IgD-negative memory B cell (primary cell): ENCODE data around the gene DCAF5. TPM values are rescaled to one million over a fixed set of nuclear protein-coding genes. Genes with fewer than 3 reads are reported as not detected.

Experiments used
- H3K27ac Mint-ChIP-seq, 3 donors: one replicate each; pipeline ENCODE4 v1.8.0; 2020 to 2022; ENCODE audit warnings: mild to moderate bottlenecking in 3 of 3, mixed read lengths in 3 of 3, moderate library complexity in 1 of 3
- H3K27me3 Mint-ChIP-seq: one replicate; pipeline ENCODE4 v1.8.0; 2021; ENCODE audit warnings: mixed read lengths
- H3K36me3 Mint-ChIP-seq: one replicate; pipeline ENCODE4 v1.8.0; 2020; ENCODE audit warnings: mild to moderate bottlenecking, mixed read lengths
- H3K4me1 Mint-ChIP-seq, 3 donors: one replicate each; pipeline ENCODE4 v1.8.0; 2020 to 2022; ENCODE audit warnings: mixed read lengths in 3 of 3, mild to moderate bottlenecking in 1 of 3
- H3K4me3 Mint-ChIP-seq, 4 donors: one replicate each; pipeline ENCODE4 v1.8.0; 2020 to 2022; ENCODE audit warnings: mild to moderate bottlenecking in 4 of 4, mixed read lengths in 4 of 4, moderate library complexity in 3 of 4
- H3K9me3 Mint-ChIP-seq, 3 donors: one replicate each; pipeline ENCODE4 v1.8.0; 2020 to 2021; ENCODE audit warnings: mixed read lengths in 3 of 3, mild to moderate bottlenecking in 1 of 3
- polyA plus RNA-seq: library from polyadenylated mRNA; unstranded; fragments of 300-500 nt; fragmentation: Illumina TruSeq; gene quantifications from one replicate; pipeline ENCODE4 v1.2.3, GENCODE V29; 2021

Gene DCAF5
- polyA plus RNA-seq, 1 donor from 2014 or later: 57.9 TPM

DNA sequence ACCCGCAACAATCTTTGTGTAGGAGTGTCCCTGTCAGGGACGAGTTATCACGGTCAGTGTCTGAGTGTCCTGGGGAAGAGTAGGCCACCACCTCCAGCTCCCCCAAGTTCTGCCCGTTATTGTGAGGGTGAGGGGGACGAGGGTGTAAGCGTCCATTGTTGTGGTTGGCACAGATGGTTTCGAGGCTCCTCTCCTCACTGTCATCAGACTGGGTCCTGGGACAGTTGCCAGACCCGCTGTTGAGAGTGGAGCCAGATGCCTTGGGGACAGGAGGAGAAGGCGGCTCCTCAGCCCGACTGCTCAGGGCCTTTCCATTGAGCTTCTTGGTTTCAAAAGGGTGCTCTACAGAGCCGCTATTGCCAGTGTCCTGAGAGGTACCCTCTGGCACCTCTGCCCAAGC, 98.9 kb downstream of the DCAF5 start:
- Mint-ChIP-seq H3K9me3 (no peaks in the 10 kb centered on the region), H3K36me3 (peaks cover 9% of the 10 kb centered on the region), H3K4me3 (no peak overlapping the region), H3K27me3 (no peaks in the 10 kb centered on the region), H3K4me1 (peaks cover 5 to 19% (median 9%) of the 10 kb centered on the region in 3 donors), H3K27ac (no peak overlapping the region)

DNA sequence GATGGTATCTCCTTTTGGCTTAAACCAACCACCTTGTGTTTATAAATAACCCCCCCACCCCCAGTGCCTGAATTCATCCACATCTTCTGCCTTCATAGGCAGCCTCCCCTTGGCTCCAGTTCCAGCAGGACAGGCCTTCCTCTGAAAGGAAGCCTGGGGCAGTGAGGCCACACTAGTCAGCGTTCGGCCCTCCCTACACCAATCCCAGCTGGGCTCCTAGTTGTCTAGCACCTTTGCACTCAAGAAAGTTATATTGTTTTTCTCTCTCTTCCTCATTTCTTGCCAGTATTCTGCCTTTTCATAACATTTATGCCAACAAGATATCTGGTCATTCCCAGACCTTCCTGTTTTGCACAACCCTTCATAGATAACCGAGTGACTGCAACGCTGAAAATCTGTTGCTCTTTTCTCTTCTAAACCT, 100.7 kb downstream of the DCAF5 start:
- no peaks in the 10 kb centered on the region for H3K27me3 Mint-ChIP-seq
- peaks cover 8 to 19% (median 13%) of the 10 kb centered on the region in 3 donors for H3K4me1 Mint-ChIP-seq
- H3K36me3 Mint-ChIP-seq: peaks cover 7% of the 10 kb centered on the region
- H3K27ac Mint-ChIP-seq: peak overlapping the region in 1 of 3 donors; percentile 29
- H3K4me3 Mint-ChIP-seq: no peak overlapping the region
- H3K9me3 Mint-ChIP-seq: no peaks in the 10 kb centered on the region

DNA sequence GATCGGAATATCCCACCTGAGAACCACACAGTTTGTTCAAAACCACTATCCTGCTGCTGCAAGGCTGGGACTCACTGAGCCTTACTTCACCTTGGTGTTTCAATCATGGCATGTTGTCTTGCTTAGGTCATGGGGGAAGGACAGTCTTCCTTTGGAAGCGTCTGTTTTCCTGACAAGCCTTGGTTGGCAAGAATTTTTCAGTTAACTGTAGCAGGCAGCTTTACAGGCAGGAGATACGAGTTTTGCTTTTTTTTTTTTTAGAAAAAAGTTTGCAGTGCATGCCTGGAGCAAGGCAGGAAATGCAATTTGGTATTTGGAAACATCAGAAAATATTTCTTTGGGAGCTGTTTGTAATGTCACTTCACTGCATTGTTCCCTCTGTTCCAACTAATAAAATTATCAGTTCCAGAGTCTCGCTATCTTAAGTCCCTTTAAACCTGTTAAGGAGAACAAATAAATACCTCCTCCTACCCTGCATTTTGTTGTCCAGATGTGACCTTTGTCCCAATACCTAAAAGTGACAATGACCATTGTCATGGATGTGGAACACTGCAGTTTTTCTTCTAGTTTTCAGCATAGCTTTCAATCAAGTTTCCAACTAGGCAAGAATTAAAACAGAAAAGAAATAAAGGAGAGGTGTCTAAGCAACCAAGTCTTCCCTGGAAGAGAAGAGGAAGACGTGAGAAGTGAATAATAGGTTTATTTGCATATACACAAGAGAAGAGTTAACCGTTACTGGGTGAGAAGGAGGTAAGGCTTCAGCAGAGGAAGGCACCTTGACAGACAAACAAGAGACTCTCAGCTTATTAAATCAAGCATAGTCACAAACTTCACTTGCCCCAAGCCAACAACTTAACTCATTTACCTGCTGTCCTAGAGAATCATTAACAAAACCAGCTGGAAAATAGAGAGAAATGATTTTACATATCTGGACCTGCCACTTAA, 102.4 kb downstream of the DCAF5 start:
- no peaks in the 10 kb centered on the region for H3K9me3 Mint-ChIP-seq
- peaks cover 6% of the 10 kb centered on the region for H3K36me3 Mint-ChIP-seq
- no peaks in the 10 kb centered on the region for H3K27me3 Mint-ChIP-seq
- H3K4me3 Mint-ChIP-seq: no peak overlapping the region
- H3K27ac Mint-ChIP-seq: no peak overlapping the region
- peaks cover 8 to 19% (median 13%) of the 10 kb centered on the region in 3 donors for H3K4me1 Mint-ChIP-seq

DNA sequence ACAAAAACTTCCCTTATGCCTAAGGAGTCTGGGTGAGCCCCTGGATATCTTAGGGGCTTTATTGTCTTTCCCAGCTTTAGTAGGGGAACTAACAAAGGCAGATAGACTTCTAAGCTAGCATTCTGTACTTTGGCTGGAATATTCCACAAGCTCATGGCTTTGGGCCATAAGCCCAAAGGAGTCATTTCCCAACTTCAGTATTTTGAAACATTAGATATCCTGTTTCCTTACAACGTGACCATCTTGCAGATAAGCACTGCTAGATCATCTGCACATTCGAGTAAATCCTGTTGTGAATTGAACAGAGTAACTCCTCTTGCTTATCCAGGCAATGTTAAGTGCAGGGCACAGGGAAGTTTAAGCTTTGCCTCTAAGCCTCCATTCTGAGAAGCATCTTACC, 103.2 kb downstream of the DCAF5 start:
- no peak overlapping the region for H3K4me3 Mint-ChIP-seq
- H3K27me3 Mint-ChIP-seq: peaks cover 2% of the 10 kb centered on the region
- H3K9me3 Mint-ChIP-seq: no peaks in the 10 kb centered on the region
- H3K36me3 Mint-ChIP-seq: peaks cover 2% of the 10 kb centered on the region
- H3K4me1 Mint-ChIP-seq: peaks cover 8 to 19% (median 13%) of the 10 kb centered on the region in 3 donors
- H3K27ac Mint-ChIP-seq: no peak overlapping the region

DNA sequence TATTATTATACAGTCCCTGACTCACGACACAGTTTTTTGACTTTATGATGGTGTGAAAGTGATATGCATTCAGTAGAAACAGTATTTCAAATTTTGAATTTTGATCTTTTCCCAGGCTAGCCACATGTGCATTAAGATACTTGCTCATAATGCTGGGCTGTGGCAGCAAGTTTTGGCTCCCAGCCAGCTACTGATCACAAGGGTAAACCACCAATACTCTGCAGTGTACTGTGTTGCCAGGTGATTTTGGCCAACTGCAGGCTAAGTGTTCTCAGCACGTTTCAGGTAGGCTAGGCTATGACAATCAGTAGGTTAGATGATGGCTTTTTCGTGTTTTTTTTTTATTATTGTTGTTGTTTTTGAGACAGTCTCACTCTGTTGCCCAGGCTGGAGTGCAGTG, 104.5 kb downstream of the DCAF5 start:
- Mint-ChIP-seq H3K27ac (no peak overlapping the region), H3K27me3 (peaks cover 5% of the 10 kb centered on the region), H3K9me3 (no peaks in the 10 kb centered on the region), H3K4me3 (no peak overlapping the region), H3K36me3 (no peaks in the 10 kb centered on the region), H3K4me1 (peaks cover 8 to 19% (median 13%) of the 10 kb centered on the region in 3 donors)

DNA sequence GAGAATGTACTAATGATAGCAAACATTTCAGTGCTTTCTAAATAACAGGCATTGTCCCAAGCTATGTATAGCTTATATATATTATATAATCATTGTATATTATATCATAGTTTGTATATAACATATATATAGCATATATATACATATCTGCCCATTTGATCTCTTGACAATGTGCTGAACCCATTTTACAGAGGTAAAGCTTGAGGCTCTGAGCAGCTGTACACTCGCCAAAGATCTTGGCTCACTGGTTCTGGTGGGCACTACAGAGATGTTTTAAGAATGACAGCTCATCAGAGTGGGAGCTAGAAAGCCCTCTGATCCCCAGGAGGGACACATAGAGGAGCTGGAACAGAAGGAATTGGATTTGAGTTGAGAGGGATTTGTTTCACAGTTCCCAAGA, 105.7 kb downstream of the DCAF5 start:
- no peaks in the 10 kb centered on the region for H3K9me3 Mint-ChIP-seq
- no peak overlapping the region for H3K27ac Mint-ChIP-seq
- H3K36me3 Mint-ChIP-seq: no peaks in the 10 kb centered on the region
- peaks cover 9% of the 10 kb centered on the region for H3K27me3 Mint-ChIP-seq
- H3K4me3 Mint-ChIP-seq: no peak overlapping the region
- peaks cover 8 to 15% (median 13%) of the 10 kb centered on the region in 3 donors for H3K4me1 Mint-ChIP-seq

DNA sequence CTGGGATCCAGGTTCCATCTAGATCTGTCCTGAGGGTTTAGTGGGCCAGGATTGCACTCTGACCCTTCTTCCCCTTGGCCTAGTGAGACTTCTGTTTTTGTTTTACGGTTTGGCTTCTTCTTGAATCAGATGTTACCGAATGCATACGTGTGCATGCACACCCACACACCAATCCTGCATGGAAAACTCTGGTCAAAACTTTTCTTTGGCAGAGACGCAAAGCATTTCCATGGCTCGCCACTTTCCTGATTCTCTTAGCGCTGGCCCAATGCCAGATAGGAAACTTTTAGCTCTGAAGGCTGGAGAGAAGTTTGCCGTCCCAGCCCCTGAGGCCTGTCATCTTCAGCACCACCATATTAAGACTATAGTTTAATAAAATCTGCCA, 106.5 kb downstream of the DCAF5 start:
- Mint-ChIP-seq H3K36me3 (no peaks in the 10 kb centered on the region), H3K27me3 (peaks cover 16% of the 10 kb centered on the region), H3K4me1 (peaks cover 8 to 13% (median 10%) of the 10 kb centered on the region in 3 donors), H3K9me3 (no peaks in the 10 kb centered on the region), H3K27ac (peak overlapping the region in 1 of 3 donors; percentile 61), H3K4me3 (no peak overlapping the region)

DNA sequence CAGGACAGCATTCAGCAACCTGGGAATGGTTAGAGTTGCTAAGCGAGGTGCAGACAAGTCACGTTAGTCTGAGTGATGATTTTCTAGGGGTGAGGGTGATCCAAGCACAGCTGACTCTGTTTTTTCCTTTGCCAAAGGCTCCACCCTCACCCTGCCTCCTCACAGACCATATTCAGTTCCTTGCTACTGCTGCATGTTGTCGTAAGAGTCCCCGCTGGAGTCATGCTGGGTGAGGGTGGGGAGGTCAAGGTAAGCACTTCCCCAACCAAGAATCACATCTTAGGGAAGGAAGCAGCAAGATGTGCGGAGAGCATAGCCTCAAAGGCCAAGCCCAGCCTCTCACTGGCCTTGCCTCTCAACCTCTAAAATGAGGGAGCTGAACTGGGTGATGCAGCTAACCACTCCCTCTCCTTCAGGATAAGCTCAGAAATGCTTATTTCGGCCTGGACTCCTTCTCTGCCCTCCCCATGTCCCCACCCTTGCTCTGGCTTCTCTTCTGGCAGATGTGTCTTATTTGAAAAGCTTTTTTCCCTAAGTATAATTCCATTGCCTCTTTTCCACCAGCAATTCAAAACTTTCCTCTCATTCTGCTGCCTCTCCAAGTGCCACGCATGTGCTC, 107.0 kb downstream of the DCAF5 start:
- Mint-ChIP-seq H3K36me3 (no peaks in the 10 kb centered on the region), H3K4me1 (peaks cover 5 to 9% (median 8%) of the 10 kb centered on the region in 3 donors), H3K27me3 (peaks cover 16% of the 10 kb centered on the region), H3K9me3 (no peaks in the 10 kb centered on the region), H3K27ac (peak overlapping the region in 1 of 3 donors; percentile 61), H3K4me3 (no peak overlapping the region)

DNA sequence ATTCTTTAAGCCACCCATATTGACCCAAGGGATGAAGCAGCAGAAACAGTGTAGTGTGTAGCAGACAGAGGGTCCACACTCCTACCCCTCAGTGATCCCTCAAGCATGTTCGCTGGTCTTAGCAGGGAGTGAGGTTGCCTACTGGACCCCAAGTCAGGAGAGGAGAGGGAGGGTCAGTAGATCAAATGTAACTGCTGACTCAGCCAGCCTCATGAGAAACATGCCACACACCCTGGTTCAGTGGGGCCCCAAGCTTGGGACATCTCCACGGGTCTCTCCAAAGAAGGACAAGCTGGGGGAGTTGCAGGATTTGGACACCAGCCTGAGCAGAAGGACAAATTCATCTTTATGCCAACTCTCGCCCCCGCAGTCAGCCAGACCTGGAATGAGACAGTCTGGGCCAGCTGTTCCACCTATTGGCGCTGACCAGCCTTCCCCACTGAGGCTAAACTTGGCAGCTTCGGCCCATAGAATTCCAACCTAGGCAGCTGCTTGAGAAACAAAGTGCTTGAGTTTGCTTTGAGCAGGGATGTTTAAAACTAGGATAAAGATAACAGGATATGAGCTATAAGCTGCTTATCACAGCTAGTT, 107.9 kb downstream of the DCAF5 start:
- H3K36me3 Mint-ChIP-seq: no peaks in the 10 kb centered on the region
- H3K27me3 Mint-ChIP-seq: peaks cover 16% of the 10 kb centered on the region
- peaks cover 1 to 4% (median 3%) of the 10 kb centered on the region in 3 donors for H3K4me1 Mint-ChIP-seq
- H3K27ac Mint-ChIP-seq: no peak overlapping the region
- no peak overlapping the region for H3K4me3 Mint-ChIP-seq
- peaks cover 0 to 3% (median 0%) of the 10 kb centered on the region in 3 donors for H3K9me3 Mint-ChIP-seq

DNA sequence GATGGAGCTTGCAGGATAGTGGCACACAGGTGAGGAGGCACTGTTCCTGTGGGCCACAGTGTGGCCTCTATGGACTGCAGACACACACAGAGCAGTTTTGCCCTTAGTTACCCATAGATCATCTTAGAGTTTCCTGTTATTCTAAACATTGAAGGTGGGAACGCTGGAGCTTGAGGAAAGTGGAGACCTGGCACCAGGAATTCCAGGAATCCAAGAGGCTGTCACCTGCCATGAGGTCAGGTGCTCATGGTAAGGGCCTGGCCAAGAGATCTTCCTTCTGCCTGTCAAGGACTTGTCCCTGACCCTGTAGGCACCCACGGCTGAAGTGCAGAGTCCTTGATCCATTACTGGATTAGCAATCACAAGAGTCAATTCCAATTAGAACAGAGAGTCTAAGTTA, 108.6 kb downstream of the DCAF5 start:
- no peak overlapping the region for H3K4me3 Mint-ChIP-seq
- H3K9me3 Mint-ChIP-seq: peaks cover 0 to 3% (median 0%) of the 10 kb centered on the region in 3 donors
- no peak overlapping the region for H3K27ac Mint-ChIP-seq
- H3K36me3 Mint-ChIP-seq: no peaks in the 10 kb centered on the region
- H3K4me1 Mint-ChIP-seq: peaks cover 1 to 4% (median 3%) of the 10 kb centered on the region in 3 donors
- peaks cover 16% of the 10 kb centered on the region for H3K27me3 Mint-ChIP-seq

DNA sequence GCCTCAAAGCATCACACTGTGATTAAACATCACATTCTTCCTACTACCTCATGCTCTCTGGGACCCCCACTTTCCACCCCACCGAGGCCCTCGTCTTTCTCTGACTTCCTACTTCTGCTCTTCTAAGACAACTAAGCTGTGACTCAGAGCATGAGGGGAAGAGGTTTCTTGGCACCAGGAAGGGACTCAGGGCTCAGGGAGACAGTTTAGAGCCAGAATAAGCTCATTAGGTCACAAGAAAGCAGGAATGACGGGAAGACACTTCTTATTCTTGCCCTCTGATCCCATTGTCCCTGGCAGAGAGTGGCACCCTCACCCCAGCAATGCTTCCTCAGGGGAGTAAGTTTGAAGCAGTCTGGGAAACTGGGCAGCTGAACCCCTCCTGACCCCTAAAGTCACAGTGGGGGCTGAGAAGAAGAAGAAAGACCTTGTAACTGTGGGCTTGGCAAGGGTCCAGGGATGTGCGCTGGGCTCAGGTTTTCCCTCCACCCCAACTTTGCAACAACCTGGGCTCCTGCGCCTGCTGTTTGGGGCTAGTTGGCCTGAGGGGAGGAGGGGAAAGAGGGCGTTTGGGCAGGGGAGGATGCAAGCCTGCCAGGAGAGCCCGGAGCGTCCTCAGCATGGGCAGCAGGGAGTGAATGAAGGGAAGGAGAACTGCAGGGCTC, 109.2 kb downstream of the DCAF5 start:
- H3K27me3 Mint-ChIP-seq: peaks cover 19% of the 10 kb centered on the region
- peaks cover 0 to 3% (median 0%) of the 10 kb centered on the region in 3 donors for H3K9me3 Mint-ChIP-seq
- H3K4me1 Mint-ChIP-seq: peaks cover 1 to 4% (median 3%) of the 10 kb centered on the region in 3 donors
- H3K4me3 Mint-ChIP-seq: no peak overlapping the region
- no peak overlapping the region for H3K27ac Mint-ChIP-seq
- no peaks in the 10 kb centered on the region for H3K36me3 Mint-ChIP-seq

DNA sequence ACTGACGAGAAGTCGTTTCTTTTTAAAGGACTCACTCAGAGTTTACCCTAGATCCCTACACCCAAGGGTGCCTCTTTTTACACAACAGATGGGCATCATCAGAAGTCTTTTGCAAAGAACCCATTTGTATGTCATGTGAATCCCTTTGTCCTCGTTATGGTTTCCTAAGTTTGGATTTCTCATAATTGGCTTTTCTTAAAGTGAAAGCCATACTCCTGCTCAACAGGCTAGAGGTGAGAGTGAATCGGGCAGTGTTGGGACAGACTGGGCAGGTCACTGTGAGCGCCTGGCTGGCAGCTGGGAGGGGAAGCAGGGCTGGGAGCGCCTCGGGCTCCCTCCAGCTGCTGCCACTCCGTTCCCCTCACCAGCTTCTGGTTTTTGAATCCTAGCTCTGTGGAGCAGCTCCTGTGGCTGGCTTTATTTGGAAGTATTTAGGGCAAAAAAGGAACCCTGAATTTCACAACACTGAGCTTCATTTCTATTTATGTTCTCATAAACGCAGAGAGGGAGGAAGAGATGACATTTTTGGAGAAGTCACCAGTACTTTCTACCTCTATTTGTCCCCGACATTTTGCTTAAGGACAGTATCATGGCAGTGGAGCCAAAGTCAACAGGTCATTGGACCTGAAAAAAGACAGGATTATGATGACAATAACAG, 110.0 kb downstream of the DCAF5 start:
- Mint-ChIP-seq H3K9me3 (peaks cover 0 to 3% (median 0%) of the 10 kb centered on the region in 3 donors), H3K27me3 (peaks cover 19% of the 10 kb centered on the region), H3K4me1 (peaks cover 1 to 2% (median 1%) of the 10 kb centered on the region in 3 donors), H3K4me3 (no peak overlapping the region), H3K27ac (no peak overlapping the region), H3K36me3 (no peaks in the 10 kb centered on the region)

DNA sequence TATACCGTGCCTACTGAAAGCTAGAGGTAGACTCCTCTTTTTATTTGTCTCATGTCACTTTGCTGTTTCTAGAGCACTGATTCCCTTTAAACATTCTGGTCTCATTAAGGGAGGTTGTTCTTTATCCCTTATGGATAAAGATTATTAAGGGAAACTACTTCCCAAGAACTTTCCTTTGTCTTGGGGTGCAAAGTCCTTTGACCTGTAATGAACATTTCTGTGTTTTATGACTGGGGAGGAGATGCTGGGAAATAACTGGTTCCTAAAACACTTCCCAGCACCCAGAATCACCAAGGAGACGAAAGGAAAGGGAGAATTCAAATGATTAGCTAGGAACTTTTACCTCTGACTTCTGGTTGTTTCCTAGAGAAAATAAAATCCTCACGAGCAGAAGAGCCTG, 110.6 kb downstream of the DCAF5 start:
- H3K9me3 Mint-ChIP-seq: peaks cover 0 to 3% (median 0%) of the 10 kb centered on the region in 3 donors
- H3K27me3 Mint-ChIP-seq: peaks cover 21% of the 10 kb centered on the region
- H3K4me1 Mint-ChIP-seq: peaks cover 0 to 1% (median 0%) of the 10 kb centered on the region in 3 donors
- no peak overlapping the region for H3K4me3 Mint-ChIP-seq
- H3K27ac Mint-ChIP-seq: no peak overlapping the region
- no peaks in the 10 kb centered on the region for H3K36me3 Mint-ChIP-seq

DNA sequence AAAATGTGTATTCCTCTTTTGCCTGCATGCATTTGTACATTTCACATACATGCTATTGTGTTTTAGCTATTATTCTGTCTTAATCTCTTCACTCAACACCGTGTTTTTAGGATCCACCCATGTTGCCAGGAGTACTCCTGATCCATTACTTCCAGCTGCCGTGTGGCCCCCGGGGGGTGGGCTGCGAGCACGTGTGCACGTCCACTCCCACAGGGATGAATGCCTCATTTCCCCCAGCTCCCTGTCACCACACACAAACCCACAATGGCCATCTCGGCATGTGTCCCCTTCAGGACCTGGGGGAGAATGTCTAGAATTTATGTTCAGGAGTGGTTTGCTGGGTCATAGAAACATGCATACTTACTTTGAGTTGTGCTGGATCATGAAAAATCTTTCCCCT, 111.1 kb downstream of the DCAF5 start:
- no peaks in the 10 kb centered on the region for H3K36me3 Mint-ChIP-seq
- H3K4me1 Mint-ChIP-seq: peaks cover 0 to 1% (median 0%) of the 10 kb centered on the region in 3 donors
- H3K9me3 Mint-ChIP-seq: peaks cover 0 to 3% (median 0%) of the 10 kb centered on the region in 3 donors
- H3K27ac Mint-ChIP-seq: no peak overlapping the region
- no peak overlapping the region for H3K4me3 Mint-ChIP-seq
- H3K27me3 Mint-ChIP-seq: peaks cover 21% of the 10 kb centered on the region
